Fibroblast of lung (primary cell): Measurements from ENCODE around the gene SLFN12L.

Experiments used
- EZH2 ChIP-seq: IDR thresholded peaks from 2 replicates; pipeline ENCODE4 v1.5.1; 2012; ENCODE audit warnings: low read length, control low read depth, mild to moderate bottlenecking; ENCODE audit errors: missing control alignments
- TF ChIP-seq, protein P1 (sequence below), 2 donors: IDR thresholded peaks in 1 of 2; conservative IDR thresholded peaks in 1 of 2; 1 replicate in 1 of 2; 2 replicates in 1 of 2; pipeline ENCODE4 v1.5.1; 2011 to 2012; ENCODE audit warnings: low read length in 2 of 2, control low read depth in 1 of 2, inconsistent platforms in 1 of 2, low read depth in 1 of 2, mild to moderate bottlenecking in 1 of 2

DNA sequence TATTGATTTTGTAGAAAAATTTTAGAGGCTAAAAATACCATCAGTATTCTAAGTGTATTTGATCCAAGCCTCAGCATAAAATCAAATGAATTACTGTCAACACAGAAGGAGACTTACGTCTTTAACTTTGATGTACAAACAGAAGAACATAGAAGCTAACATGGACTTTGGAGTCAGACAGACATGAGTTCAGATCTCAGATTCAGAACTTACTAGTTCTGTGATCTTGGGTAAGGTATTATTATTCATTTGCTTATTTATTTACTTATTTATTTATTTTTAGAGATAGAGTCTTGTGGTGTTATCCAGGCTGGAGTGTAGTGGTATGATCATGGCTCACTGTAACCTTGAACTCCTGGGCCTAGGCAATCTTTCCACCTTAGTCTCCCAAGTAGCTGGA, 4.0 kb upstream of the SLFN12L start:
- no peak for TF ChIP-seq EZH2
- TF ChIP-seq, protein P1, sequence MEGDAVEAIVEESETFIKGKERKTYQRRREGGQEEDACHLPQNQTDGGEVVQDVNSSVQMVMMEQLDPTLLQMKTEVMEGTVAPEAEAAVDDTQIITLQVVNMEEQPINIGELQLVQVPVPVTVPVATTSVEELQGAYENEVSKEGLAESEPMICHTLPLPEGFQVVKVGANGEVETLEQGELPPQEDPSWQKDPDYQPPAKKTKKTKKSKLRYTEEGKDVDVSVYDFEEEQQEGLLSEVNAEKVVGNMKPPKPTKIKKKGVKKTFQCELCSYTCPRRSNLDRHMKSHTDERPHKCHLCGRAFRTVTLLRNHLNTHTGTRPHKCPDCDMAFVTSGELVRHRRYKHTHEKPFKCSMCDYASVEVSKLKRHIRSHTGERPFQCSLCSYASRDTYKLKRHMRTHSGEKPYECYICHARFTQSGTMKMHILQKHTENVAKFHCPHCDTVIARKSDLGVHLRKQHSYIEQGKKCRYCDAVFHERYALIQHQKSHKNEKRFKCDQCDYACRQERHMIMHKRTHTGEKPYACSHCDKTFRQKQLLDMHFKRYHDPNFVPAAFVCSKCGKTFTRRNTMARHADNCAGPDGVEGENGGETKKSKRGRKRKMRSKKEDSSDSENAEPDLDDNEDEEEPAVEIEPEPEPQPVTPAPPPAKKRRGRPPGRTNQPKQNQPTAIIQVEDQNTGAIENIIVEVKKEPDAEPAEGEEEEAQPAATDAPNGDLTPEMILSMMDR (conservative IDR thresholded peaks at IDR 0.05 in 1 of 2, IDR thresholded peaks at IDR 0.05 in 1 of 2; ENCODE audit: low read depth in 1 of 2, low read length in 2 of 2), result no peak
